ENCODE measurements around the gene PTPRG.

The PTPRG gene

DNA sequence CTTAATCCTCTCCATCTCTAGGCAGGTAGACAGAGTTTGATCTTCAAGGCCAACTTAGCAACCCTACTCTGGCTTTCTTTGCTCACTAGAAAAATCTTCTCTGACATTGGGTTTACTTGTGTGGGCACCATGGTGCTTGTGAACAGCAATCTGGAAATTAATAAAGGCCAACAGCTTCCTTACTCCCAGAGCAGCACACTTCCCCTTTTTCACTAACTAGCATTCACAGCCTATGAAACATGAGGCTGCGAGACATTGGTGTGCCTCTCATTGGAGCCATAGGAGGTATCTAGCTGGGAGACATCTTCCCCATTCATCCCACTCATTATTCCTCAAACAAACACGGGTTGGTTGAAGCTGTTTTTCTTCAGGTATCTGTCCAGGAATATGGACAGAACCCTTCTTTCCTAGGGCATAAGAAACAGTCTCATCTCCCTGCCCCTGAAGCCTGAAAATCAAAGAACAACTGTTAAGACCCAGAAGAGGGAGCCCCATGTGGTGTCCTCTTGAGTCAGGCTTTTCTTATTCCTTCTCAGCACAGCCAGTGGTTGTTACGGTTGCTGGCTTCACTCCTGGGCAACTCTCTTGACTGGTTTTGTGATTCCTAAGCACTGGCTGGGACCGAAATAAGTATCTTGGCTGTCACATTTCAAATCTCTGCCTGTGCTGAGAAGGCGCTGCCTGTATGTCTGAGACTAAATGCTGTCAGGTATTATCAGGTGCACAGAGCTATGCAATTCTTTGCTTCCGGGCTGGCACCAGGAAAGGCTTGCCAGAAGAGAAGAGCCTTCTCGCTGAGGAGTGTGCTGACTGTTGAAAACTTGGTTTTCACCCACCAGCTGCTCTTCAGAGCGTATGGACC lies 617.6 kb downstream of the PTPRG start:
- Histone ChIP-seq H3K27ac (no peak overlapping the region), H3K36me3 (peaks cover 0 to 34% (median 0%) of the 10 kb centered on the region in 11 experiments; a peak in 5 of 22 replicates), H4K20me1 (no peaks in the 10 kb centered on the region), H3K4me3 (no peak overlapping the region), H3K4me2 (peak overlapping the region in 3 of 11 experiments; percentile 5 to 38 (median 9); a peak in 3 of 22 replicates), H3K27me3 (no peaks in the 10 kb centered on the region), H3K9me3 (replicated peaks in 1 of 11) (no peaks in the 10 kb centered on the region), H3K4me1 (peaks cover 0 to 32% (median 4%) of the 10 kb centered on the region in 10 experiments; a peak in 15 of 20 replicates), H3K9ac (no peak overlapping the region)
- TF ChIP-seq Cebpa-rat (IDR thresholded peaks at IDR 0.05) = no peak

DNA sequence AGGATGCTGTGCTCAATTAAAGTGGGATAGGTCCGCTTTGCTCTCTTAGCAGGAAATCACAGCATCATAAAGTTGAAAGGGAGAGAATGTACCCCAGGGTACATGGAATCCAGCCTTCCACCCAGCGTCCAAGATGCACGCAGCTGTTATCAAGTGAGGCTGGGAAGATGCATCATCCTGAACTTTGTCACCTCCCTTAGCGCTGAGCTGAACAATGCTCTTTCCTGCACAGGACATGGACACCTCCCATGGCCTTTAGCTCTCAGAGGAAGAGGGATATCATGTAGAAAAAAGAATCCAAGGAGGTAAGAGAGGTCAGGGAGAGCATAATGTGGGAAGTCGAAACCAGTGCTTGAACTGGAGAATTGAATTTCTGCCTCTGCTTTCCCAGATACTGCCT lies 619.1 kb downstream of the PTPRG start:
- Histone ChIP-seq H3K4me3 (no peak overlapping the region), H3K36me3 (peaks cover 0 to 27% (median 0%) of the 10 kb centered on the region in 11 experiments; a peak in 5 of 22 replicates), H3K9me3 (replicated peaks in 1 of 11) (no peaks in the 10 kb centered on the region), H3K27ac (no peak overlapping the region), H3K4me2 (no peak overlapping the region), H3K4me1 (peaks cover 0 to 42% (median 16%) of the 10 kb centered on the region in 10 experiments; a peak in 18 of 20 replicates), H3K9ac (no peak overlapping the region), H3K27me3 (no peaks in the 10 kb centered on the region), H4K20me1 (no peaks in the 10 kb centered on the region)
- no peak for TF ChIP-seq Cebpa-rat (IDR thresholded peaks at IDR 0.05)

DNA sequence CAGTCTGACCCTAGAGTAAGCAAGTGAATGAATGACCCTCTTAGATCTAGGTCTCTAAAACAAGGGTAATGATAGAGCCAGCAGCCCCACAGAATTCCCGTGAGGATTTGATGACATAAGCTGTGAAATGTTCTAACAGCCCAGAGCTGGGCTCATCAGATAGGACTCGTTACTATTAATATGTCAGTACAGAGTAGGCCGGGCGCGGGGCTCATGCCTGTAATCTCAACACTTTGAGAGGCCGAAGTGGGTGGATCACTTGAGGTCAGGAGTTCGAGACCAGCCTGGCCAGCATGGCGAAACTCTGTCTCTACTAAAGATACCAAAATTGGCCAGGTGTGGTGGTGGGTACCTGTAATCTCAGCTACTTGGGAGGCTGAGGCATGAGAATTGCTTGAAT lies 621.7 kb downstream of the PTPRG start:
- Histone ChIP-seq H3K27me3 (no peaks in the 10 kb centered on the region), H4K20me1 (no peaks in the 10 kb centered on the region), H3K9me3 (replicated peaks in 1 of 11) (no peaks in the 10 kb centered on the region), H3K27ac (no peak overlapping the region), H3K36me3 (peaks cover 0 to 16% (median 0%) of the 10 kb centered on the region in 11 experiments; a peak in 5 of 22 replicates), H3K4me2 (no peak overlapping the region), H3K9ac (no peak overlapping the region), H3K4me1 (peaks cover 0 to 60% (median 18%) of the 10 kb centered on the region in 10 experiments; a peak in 18 of 20 replicates), H3K4me3 (no peak overlapping the region)
- no peak for TF ChIP-seq Cebpa-rat (IDR thresholded peaks at IDR 0.05)

DNA sequence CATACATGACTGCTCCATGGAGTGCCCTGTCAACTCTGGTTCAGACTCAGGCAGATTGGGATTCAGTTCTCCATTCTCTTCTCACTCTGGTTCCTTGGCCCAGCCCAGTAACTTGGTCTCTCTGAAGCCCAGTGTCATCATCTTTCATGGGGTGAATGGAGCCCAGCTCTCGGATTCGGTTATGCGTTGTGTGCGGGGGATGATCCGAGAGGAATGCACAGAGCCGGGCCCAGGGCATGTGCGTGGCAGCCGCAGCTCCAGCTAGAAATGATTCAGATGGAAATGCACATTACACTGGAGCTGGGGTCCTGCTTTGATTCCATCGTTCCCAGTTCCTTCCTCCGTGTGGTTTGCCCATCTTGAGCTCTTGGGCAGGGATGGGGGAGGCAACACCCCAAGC lies 622.6 kb downstream of the PTPRG start:
- no peaks in the 10 kb centered on the region for H3K27me3 ChIP-seq
- H3K4me2 ChIP-seq = peak overlapping the region in 9 of 11 experiments; percentile 7 to 76 (median 55); a peak in 18 of 22 replicates
- no peaks in the 10 kb centered on the region for H4K20me1 ChIP-seq
- H3K4me3 ChIP-seq = no peak overlapping the region
- no peak overlapping the region for H3K9ac ChIP-seq
- H3K36me3 ChIP-seq = peaks cover 0 to 16% (median 0%) of the 10 kb centered on the region in 11 experiments; a peak in 5 of 22 replicates
- peak overlapping the region in 10 of 11 experiments; percentile 5 to 56 (median 42); a peak in 11 of 22 replicates for H3K27ac ChIP-seq
- no peaks in the 10 kb centered on the region for H3K9me3 ChIP-seq (replicated peaks in 1 of 11)
- H3K4me1 ChIP-seq = peaks cover 0 to 58% (median 24%) of the 10 kb centered on the region in 10 experiments; a peak in 18 of 20 replicates
- no peak for TF ChIP-seq Cebpa-rat (IDR thresholded peaks at IDR 0.05)

DNA sequence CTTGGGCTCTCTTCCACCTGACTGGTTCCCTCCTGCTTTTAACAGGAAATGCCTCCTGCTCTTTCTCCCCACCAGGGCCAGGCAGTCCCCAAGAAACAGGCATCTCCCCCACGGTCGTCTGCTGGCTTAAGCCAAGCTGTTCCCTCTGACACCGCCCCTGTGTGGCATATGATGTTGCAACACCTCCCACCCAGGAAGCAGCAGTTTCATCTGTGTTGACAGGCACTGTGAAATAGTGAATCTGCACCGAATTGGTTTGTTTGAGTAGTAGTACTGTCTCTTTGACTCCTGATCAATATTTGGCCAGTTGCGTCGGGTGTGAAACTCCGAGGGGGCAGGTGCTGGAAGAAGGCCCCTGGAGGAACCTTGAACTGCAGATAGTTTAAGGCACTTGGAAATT lies 623.2 kb downstream of the PTPRG start:
- peak overlapping the region in 10 of 11 experiments; percentile 5 to 57 (median 42); a peak in 15 of 22 replicates for H3K27ac ChIP-seq
- no peaks in the 10 kb centered on the region for H3K27me3 ChIP-seq
- no peak overlapping the region for H3K4me3 ChIP-seq
- TF ChIP-seq Cebpa-rat (IDR thresholded peaks at IDR 0.05) = peak in 8 of 11 experiments; percentile 10 to 69 (median 64); a peak in 11 of 22 replicates
- H4K20me1 ChIP-seq = no peaks in the 10 kb centered on the region
- peaks cover 0 to 62% (median 24%) of the 10 kb centered on the region in 10 experiments; a peak in 18 of 20 replicates for H3K4me1 ChIP-seq
- H3K9ac ChIP-seq = 0 out of 22 replicates have a peak overlapping the region, but pooled peaks of 1 of the 11 experiments have one; percentile 13
- H3K9me3 ChIP-seq (replicated peaks in 1 of 11) = no peaks in the 10 kb centered on the region
- peaks cover 0 to 15% (median 0%) of the 10 kb centered on the region in 11 experiments; a peak in 5 of 22 replicates for H3K36me3 ChIP-seq
- peak overlapping the region in 10 of 11 experiments; percentile 7 to 76 (median 55); a peak in 18 of 22 replicates for H3K4me2 ChIP-seq

DNA sequence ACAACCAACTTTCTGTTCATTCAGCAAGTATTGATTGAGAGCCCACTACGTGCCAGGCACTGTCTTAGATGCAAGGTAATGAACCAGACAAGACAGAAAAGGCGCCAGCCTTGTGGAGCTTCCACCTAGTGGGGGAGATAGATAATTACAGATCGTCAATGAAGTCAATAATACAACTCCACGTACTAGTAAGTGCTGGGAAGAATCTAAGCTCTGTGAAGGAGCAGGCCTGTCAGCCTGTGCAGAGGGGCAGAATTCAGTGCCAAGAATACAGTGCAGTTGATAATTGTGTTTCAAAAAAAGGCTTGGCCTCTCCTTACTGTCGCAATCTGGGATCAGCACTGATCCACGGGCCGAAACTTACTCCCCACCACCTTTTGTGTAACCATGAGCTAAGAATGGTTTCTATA lies 625.7 kb downstream of the PTPRG start:
- TF ChIP-seq Cebpa-rat (IDR thresholded peaks at IDR 0.05) = no peak
- H3K27ac ChIP-seq = no peak overlapping the region; a peak in 1 of 22 replicates
- H3K27me3 ChIP-seq = no peaks in the 10 kb centered on the region
- H3K4me2 ChIP-seq = no peak overlapping the region
- H3K9ac ChIP-seq = no peak overlapping the region
- peaks cover 0 to 7% (median 0%) of the 10 kb centered on the region in 11 experiments; a peak in 1 of 22 replicates for H4K20me1 ChIP-seq
- H3K4me3 ChIP-seq = no peak overlapping the region
- peaks cover 0 to 16% (median 0%) of the 10 kb centered on the region in 11 experiments; a peak in 7 of 22 replicates for H3K36me3 ChIP-seq
- no peaks in the 10 kb centered on the region for H3K9me3 ChIP-seq (replicated peaks in 1 of 11)
- peaks cover 0 to 63% (median 24%) of the 10 kb centered on the region in 10 experiments; a peak in 18 of 20 replicates for H3K4me1 ChIP-seq

DNA sequence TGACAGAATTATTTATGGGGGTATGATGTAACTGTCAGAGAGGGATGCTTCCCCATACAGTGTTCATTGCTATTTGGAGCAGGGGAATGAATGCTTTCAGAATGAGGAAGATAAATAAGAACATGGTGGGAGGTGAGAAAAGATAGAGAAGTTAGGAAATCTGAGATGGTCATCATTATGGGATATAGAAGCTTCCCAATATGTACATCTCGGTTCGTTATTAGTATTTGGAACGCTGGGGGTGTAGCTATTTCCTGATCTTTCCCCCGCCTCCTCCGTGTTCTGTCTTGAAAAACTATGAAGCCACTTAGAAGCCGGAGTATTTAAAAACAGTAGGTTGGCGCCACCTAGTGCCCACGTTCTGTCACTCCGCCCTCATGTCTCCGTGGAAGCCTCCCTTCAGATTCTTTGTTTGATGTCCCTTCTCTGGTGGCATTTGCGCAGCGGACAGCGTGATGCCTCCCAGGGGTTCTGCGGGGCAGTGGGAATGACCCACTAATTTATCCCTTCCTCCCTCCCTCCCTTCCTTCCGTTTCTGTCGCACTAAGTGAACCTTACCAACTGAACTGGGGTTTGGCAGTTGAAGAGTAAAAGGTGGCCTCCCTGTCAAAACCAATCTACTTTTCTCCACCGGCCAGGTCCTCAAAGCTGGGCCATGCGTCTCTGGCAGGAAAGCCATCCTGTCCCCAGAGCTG lies 627.5 kb downstream of the PTPRG start:
- Histone ChIP-seq H3K9ac (peak overlapping the region in 8 of 11 experiments; percentile 17 to 57 (median 24); a peak in 11 of 22 replicates), H3K4me3 (peak overlapping the region in 3 of 10 experiments; percentile 17 to 33 (median 23); a peak in 3 of 20 replicates), H3K4me2 (peak overlapping the region; percentile 24 to 75 (median 44); a peak in 18 of 22 replicates), H3K27ac (no peak overlapping the region; a peak in 1 of 22 replicates), H3K36me3 (peaks cover 0 to 29% (median 5%) of the 10 kb centered on the region in 11 experiments; a peak in 9 of 22 replicates), H3K4me1 (peaks cover 0 to 55% (median 22%) of the 10 kb centered on the region in 10 experiments; a peak in 18 of 20 replicates), H3K9me3 (replicated peaks in 1 of 11) (no peaks in the 10 kb centered on the region), H4K20me1 (peaks cover 0 to 7% (median 0%) of the 10 kb centered on the region in 11 experiments; a peak in 1 of 22 replicates), H3K27me3 (no peaks in the 10 kb centered on the region)
- no peak for TF ChIP-seq Cebpa-rat (IDR thresholded peaks at IDR 0.05)

DNA sequence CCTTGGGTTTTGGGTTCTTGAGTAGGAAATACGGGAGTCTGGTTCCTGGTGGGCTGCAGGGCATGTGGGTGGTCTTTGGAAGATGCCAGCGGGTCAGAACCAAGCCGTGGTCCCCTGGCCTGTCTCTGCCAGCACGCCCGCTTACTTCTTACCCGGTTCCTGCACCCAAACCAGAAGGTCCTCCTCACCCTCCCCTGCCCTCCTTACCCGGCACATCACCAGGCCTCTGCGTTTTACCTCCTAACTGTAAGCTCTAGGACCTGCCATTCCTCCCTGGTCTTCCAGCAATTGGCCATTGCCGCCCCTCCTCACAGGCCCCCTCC lies 628.0 kb downstream of the PTPRG start:
- no peaks in the 10 kb centered on the region for H3K9me3 ChIP-seq (replicated peaks in 1 of 11)
- H3K4me1 ChIP-seq = peaks cover 0 to 50% (median 17%) of the 10 kb centered on the region in 10 experiments; a peak in 18 of 20 replicates
- no peak for TF ChIP-seq Cebpa-rat (IDR thresholded peaks at IDR 0.05)
- H3K4me3 ChIP-seq = no peak overlapping the region
- no peak overlapping the region; a peak in 1 of 22 replicates for H3K27ac ChIP-seq
- H3K36me3 ChIP-seq = peaks cover 0 to 34% (median 8%) of the 10 kb centered on the region in 11 experiments; a peak in 10 of 22 replicates
- H3K27me3 ChIP-seq = no peaks in the 10 kb centered on the region
- peak overlapping the region in 8 of 11 experiments; percentile 17 to 57 (median 24); a peak in 10 of 22 replicates for H3K9ac ChIP-seq
- peak overlapping the region in 9 of 11 experiments; percentile 33 to 75 (median 57); a peak in 14 of 22 replicates for H3K4me2 ChIP-seq
- peaks cover 0 to 7% (median 0%) of the 10 kb centered on the region in 11 experiments; a peak in 1 of 22 replicates for H4K20me1 ChIP-seq

All from BLaER1 treated with 17β-estradiol and CSF1 and Interleukin-3, amounts not matched to agents 10 nM and 100 nM (cell line).